Measurements from ENCODE around the gene KCNC3.

Gene KCNC3

DNA sequence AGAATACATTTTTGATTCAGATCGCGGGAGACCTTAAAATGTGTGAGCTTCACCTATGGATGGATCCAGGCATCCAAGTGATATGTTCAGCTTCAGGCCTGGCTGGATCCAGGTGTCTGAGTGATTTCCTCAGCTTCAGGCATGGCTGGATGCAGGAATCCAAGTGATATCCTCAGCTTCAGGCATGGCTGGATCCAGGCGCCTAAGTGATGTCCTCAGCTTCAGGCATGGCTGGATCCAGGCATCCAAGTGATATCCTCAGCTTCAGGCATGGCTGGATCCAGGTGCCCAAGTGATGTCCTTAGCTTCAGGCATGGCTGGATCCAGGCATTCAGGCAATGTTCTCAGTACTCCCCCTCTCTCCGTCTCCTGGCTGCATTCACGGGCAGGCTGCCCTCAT is 60.7 kb downstream of the KCNC3 start:
- Histone ChIP-seq H3K4me3 (ENCODE audit: low read depth, low read length) (no peak overlapping the region), H3K27me3 (ENCODE audit: control insufficient read depth, insufficient read depth, low read length) (no peaks in the 10 kb centered on the region), H3K27ac (ENCODE audit: low read depth, low read length) (no peak overlapping the region), H3K9me3 (ENCODE audit: control insufficient read depth, insufficient read depth, low read depth, low read length) (no peaks in the 10 kb centered on the region), H3K36me3 (ENCODE audit: control insufficient read depth, insufficient read depth, low read length) (peaks cover 23% of the 10 kb centered on the region), H3K9ac (ENCODE audit: low read length) (no peak overlapping the region), H3K4me1 (ENCODE audit: control insufficient read depth, insufficient read depth, low read length) (no peaks in the 10 kb centered on the region; the same call in 1 of the 2 replicates)

- H3K27ac ChIP-seq (ENCODE audit: low read depth, low read length), result no peak overlapping the region
- no peak overlapping the region for H3K9ac ChIP-seq (ENCODE audit: low read length)
These were observed 61.1 kb downstream of the KCNC3 start for GRCh38 chr19:50268041-50268440.

DNA sequence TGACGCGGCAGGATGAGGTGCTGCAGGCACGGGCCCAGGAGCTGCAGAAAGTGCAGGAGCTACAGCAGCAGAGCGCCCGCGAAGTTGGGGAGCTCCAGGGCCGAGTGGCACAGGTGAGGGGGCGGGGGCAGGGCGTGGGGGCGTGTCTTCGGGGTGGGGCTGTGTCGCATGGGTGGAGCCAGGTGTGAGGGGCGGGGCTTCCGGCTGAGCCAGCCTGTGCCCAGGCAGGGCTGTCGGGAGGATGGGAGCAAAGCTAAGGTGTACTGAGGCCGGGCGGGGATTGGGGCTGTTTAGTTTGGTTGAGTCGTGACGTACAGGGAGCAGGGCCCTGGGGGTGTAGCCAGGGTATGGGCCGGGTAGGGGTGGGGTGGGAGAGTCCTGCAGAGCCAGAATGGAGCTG is 62.3 kb downstream of the KCNC3 start:
- no peak overlapping the region for H3K27ac ChIP-seq (ENCODE audit: low read depth, low read length)
- no peaks in the 10 kb centered on the region for H3K27me3 ChIP-seq (ENCODE audit: control insufficient read depth, insufficient read depth, low read length)
- no peak overlapping the region for H3K9ac ChIP-seq (ENCODE audit: low read length)
- H3K9me3 ChIP-seq (ENCODE audit: control insufficient read depth, insufficient read depth, low read depth, low read length), result no peaks in the 10 kb centered on the region
- no peaks in the 10 kb centered on the region; the same call in 1 of the 2 replicates for H3K4me1 ChIP-seq (ENCODE audit: control insufficient read depth, insufficient read depth, low read length)
- peak overlapping the region; percentile 40 for H3K4me3 ChIP-seq (ENCODE audit: low read depth, low read length)
- peaks cover 17% of the 10 kb centered on the region for H3K36me3 ChIP-seq (ENCODE audit: control insufficient read depth, insufficient read depth, low read length)

More at GRCh38 chr19:50268041-50268440, 61.1 kb downstream of the KCNC3 start:
- H3K9me3 ChIP-seq (ENCODE audit: control insufficient read depth, insufficient read depth, low read depth, low read length), result no peaks in the 10 kb centered on the region
- peaks cover 21% of the 10 kb centered on the region for H3K36me3 ChIP-seq (ENCODE audit: control insufficient read depth, insufficient read depth, low read length)
- no peaks in the 10 kb centered on the region; the same call in 1 of the 2 replicates for H3K4me1 ChIP-seq (ENCODE audit: control insufficient read depth, insufficient read depth, low read length)
- no peaks in the 10 kb centered on the region for H3K27me3 ChIP-seq (ENCODE audit: control insufficient read depth, insufficient read depth, low read length)
- no peak overlapping the region for H3K4me3 ChIP-seq (ENCODE audit: low read depth, low read length)

GRCh38 chr19:50266041-50266440 is 63.1 kb downstream of the KCNC3 start:
- no peak overlapping the region for H3K9ac ChIP-seq (ENCODE audit: low read length)
- peaks cover 9% of the 10 kb centered on the region for H3K36me3 ChIP-seq (ENCODE audit: control insufficient read depth, insufficient read depth, low read length)
- H3K4me3 ChIP-seq (ENCODE audit: low read depth, low read length), result no peak overlapping the region
- no peaks in the 10 kb centered on the region for H3K9me3 ChIP-seq (ENCODE audit: control insufficient read depth, insufficient read depth, low read depth, low read length)
- no peaks in the 10 kb centered on the region for H3K27me3 ChIP-seq (ENCODE audit: control insufficient read depth, insufficient read depth, low read length)
- no peaks in the 10 kb centered on the region; the same call in 1 of the 2 replicates for H3K4me1 ChIP-seq (ENCODE audit: control insufficient read depth, insufficient read depth, low read length)
- no peak overlapping the region for H3K27ac ChIP-seq (ENCODE audit: low read depth, low read length)

- H3K27ac ChIP-seq (ENCODE audit: low read depth, low read length), result no peak overlapping the region
- no peaks in the 10 kb centered on the region for H3K27me3 ChIP-seq (ENCODE audit: control insufficient read depth, insufficient read depth, low read length)
- no peaks in the 10 kb centered on the region; the same call in 1 of the 2 replicates for H3K4me1 ChIP-seq (ENCODE audit: control insufficient read depth, insufficient read depth, low read length)
- H3K9ac ChIP-seq (ENCODE audit: low read length), result no peak overlapping the region
- H3K4me3 ChIP-seq (ENCODE audit: low read depth, low read length), result no peak overlapping the region
- no peaks in the 10 kb centered on the region for H3K9me3 ChIP-seq (ENCODE audit: control insufficient read depth, insufficient read depth, low read depth, low read length)
- H3K36me3 ChIP-seq (ENCODE audit: control insufficient read depth, insufficient read depth, low read length), result peaks cover 10% of the 10 kb centered on the region
These were observed 64.5 kb downstream of the KCNC3 start for GRCh38 chr19:50264483-50265186.

- Histone ChIP-seq H3K9ac (ENCODE audit: low read length) (no peak overlapping the region), H3K4me1 (ENCODE audit: control insufficient read depth, insufficient read depth, low read length) (no peaks in the 10 kb centered on the region; the same call in 1 of the 2 replicates), H3K9me3 (ENCODE audit: control insufficient read depth, insufficient read depth, low read depth, low read length) (no peaks in the 10 kb centered on the region), H3K27ac (ENCODE audit: low read depth, low read length) (no peak overlapping the region), H3K36me3 (ENCODE audit: control insufficient read depth, insufficient read depth, low read length) (peaks cover 6% of the 10 kb centered on the region), H3K27me3 (ENCODE audit: control insufficient read depth, insufficient read depth, low read length) (no peaks in the 10 kb centered on the region), H3K4me3 (ENCODE audit: low read depth, low read length) (no peak overlapping the region)
These were observed 66.0 kb downstream of the KCNC3 start for GRCh38 chr19:50263176-50263575.

Measured in HUES6 (cell line).